HCT116 (cell line): ENCODE measurements around the gene GRM2.

Experiments used
- CEBPB ChIP-seq: IDR thresholded peaks from 2 replicates; pipeline ENCODE4 v1.6.1; 2012; ENCODE audit warnings: low read depth
- EZH2 ChIP-seq: fragments of 200-600 bp; sonication (generic); IDR thresholded peaks from 2 replicates; pipeline ENCODE4 v1.6.1; 2017; ENCODE audit warnings: antibody characterized with exemption, mixed run types
- EZH2phosphoT487 ChIP-seq: fragments of 200-600 bp; IDR thresholded peaks from 2 replicates; pipeline ENCODE4 v1.6.1; 2018; ENCODE audit warnings: antibody characterized with exemption, borderline replicate concordance
- MAX ChIP-seq: IDR thresholded peaks from 2 replicates; pipeline ENCODE4 v1.6.1; 2012
- POLR2A ChIP-seq: IDR thresholded peaks from 2 replicates; pipeline ENCODE4 v1.7.0; 2011; ENCODE audit warnings: borderline replicate concordance; ENCODE audit not compliant: insufficient read depth, insufficient read length; ENCODE audit errors: extremely low read depth
- POLR2AphosphoS5 ChIP-seq: IDR thresholded peaks from 2 replicates; pipeline ENCODE4 v1.6.1; 2011; ENCODE audit warnings: mild to moderate bottlenecking, low read depth, low read length, moderate library complexity
- REST ChIP-seq: IDR thresholded peaks from 2 replicates; pipeline ENCODE4 v1.6.1; 2012; ENCODE audit warnings: low read depth
- SIN3A ChIP-seq: IDR thresholded peaks from 2 replicates; pipeline ENCODE4 v1.6.1; 2012; ENCODE audit warnings: low read depth
- SRF ChIP-seq: IDR thresholded peaks from 2 replicates; pipeline ENCODE4 v1.6.1; 2012; ENCODE audit warnings: low read depth
- YY1 ChIP-seq: IDR thresholded peaks from 2 replicates; pipeline ENCODE4 v1.6.1; 2011; ENCODE audit warnings: low read length, low read depth, moderate library complexity, mild to moderate bottlenecking; ENCODE audit not compliant: insufficient replicate concordance; ENCODE audit errors: extremely low read depth
- TF ChIP-seq, protein P1 (sequence below), 3 experiments: fragments of 200-600 bp in 1 of 3; sonication (generic) in 1 of 3; IDR thresholded peaks in 2 of 3; conservative IDR thresholded peaks in 1 of 3; 2 replicates each; pipeline ENCODE4 v1.5.1; 2012 to 2017; ENCODE audit warnings: low read depth in 2 of 3, low read length in 2 of 3, antibody characterized with exemption in 1 of 3, borderline replicate concordance in 1 of 3, control low read depth in 1 of 3, mild to moderate bottlenecking in 1 of 3, mixed read lengths in 1 of 3, mixed run types in 1 of 3, moderate library complexity in 1 of 3; ENCODE audit not compliant: insufficient read depth in 1 of 3

DNA sequence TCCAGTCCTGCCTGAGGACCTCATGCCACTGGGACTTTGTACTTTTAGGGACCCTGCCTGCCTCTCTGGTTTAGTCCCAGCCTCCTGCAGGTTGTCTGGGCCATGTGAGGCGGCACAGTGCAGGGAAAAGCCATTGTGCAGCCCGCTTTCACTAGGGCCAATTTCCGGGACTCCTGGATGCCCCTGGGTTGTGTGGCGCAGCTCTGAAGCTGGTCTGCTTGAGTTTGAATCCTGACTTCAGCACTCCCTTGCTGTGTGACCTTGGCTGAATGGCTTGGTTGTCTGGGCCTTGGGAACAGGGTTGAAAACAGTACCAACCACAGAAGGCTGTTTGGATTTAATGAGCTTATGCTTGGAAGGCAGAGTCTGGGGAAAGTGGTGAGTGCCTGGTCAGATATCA lies 27.6 kb upstream of the GRM2 start:
- TF ChIP-seq, protein P1, sequence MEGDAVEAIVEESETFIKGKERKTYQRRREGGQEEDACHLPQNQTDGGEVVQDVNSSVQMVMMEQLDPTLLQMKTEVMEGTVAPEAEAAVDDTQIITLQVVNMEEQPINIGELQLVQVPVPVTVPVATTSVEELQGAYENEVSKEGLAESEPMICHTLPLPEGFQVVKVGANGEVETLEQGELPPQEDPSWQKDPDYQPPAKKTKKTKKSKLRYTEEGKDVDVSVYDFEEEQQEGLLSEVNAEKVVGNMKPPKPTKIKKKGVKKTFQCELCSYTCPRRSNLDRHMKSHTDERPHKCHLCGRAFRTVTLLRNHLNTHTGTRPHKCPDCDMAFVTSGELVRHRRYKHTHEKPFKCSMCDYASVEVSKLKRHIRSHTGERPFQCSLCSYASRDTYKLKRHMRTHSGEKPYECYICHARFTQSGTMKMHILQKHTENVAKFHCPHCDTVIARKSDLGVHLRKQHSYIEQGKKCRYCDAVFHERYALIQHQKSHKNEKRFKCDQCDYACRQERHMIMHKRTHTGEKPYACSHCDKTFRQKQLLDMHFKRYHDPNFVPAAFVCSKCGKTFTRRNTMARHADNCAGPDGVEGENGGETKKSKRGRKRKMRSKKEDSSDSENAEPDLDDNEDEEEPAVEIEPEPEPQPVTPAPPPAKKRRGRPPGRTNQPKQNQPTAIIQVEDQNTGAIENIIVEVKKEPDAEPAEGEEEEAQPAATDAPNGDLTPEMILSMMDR (IDR thresholded peaks at IDR 0.05 in 2 of 3, conservative IDR thresholded peaks at IDR 0.05 in 1 of 3; ENCODE audit: borderline replicate concordance in 1 of 3, insufficient read depth in 1 of 3, low read depth in 2 of 3, low read length in 2 of 3), result no peak
- no peak for TF ChIP-seq POLR2A
- TF ChIP-seq CEBPB, result no peak
- no peak for TF ChIP-seq EZH2
- no peak for TF ChIP-seq MAX
- no peak for TF ChIP-seq YY1
- TF ChIP-seq POLR2AphosphoS5, result no peak
- no peak for TF ChIP-seq REST
- TF ChIP-seq SRF, result no peak
- no peak for TF ChIP-seq SIN3A
- no peak for TF ChIP-seq EZH2phosphoT487
